ENCODE measurements around the gene SEMA3F. TPM values are rescaled to one million over a fixed set of nuclear protein-coding genes. Genes with fewer than 3 reads are reported as not detected.

Gene SEMA3F
- total RNA-seq, 1 experiment from 2014 or later: 34.0 TPM

DNA sequence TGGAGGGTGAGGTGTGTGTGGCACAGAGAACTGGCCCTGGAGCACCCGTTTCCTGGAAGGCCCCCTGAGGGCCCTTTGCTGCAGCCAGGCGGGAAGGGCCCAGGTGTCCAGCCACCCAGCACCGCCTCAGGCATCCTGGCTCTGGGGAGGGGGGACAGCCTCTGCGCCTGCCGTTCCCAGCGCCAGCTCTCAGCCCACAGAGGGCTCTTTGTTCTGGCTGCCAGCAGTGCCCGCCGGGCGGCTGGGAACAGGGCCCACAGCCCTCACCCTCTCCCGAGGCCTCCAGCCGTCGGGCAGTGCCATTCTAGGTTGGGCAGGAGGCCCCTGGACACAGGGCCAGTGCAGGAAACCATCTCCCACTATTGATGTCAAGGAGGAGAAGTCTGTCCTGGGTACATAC lies 58.2 kb downstream of the SEMA3F start:
- intact Hi-C loops (cut with micrococcal nuclease; ENCODE audit: unreplicated experiment): no loop called here
- H3F3A ChIP-seq (ENCODE audit: insufficient read depth, low read depth): no peaks in the 10 kb centered on the region
- no peaks in the 10 kb centered on the region for H3K79me2 ChIP-seq (ENCODE audit: low read depth)
- no peak overlapping the region for H3K4me2 ChIP-seq
- no peak for DNase-seq
- no peaks in the 10 kb centered on the region for H3K9me2 ChIP-seq (ENCODE audit: insufficient read depth)
- CTCF ChIA-PET: interaction anchor here (0.6 kb wide), 1 partner anchor 860 kb away, joined by 7 read pairs; no protein-coding TSS in a partner anchor
- no peaks in the 10 kb centered on the region for H3K36me3 ChIP-seq (ENCODE audit: low read depth)
- H3K27ac ChIP-seq: no peak overlapping the region
- H4K20me1 ChIP-seq (ENCODE audit: insufficient read depth): no peaks in the 10 kb centered on the region
- H3K4me3 ChIP-seq: no peak overlapping the region
- no TSS peak for BruUV-seq (replicated peaks)
- TF ChIP-seq, protein P1, sequence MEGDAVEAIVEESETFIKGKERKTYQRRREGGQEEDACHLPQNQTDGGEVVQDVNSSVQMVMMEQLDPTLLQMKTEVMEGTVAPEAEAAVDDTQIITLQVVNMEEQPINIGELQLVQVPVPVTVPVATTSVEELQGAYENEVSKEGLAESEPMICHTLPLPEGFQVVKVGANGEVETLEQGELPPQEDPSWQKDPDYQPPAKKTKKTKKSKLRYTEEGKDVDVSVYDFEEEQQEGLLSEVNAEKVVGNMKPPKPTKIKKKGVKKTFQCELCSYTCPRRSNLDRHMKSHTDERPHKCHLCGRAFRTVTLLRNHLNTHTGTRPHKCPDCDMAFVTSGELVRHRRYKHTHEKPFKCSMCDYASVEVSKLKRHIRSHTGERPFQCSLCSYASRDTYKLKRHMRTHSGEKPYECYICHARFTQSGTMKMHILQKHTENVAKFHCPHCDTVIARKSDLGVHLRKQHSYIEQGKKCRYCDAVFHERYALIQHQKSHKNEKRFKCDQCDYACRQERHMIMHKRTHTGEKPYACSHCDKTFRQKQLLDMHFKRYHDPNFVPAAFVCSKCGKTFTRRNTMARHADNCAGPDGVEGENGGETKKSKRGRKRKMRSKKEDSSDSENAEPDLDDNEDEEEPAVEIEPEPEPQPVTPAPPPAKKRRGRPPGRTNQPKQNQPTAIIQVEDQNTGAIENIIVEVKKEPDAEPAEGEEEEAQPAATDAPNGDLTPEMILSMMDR (conservative IDR thresholded peaks at IDR 0.05): no peak
- TF ChIP-seq EZH2 (IDR thresholded peaks at IDR 0.05; ENCODE audit: low read depth): no peak
- H3K27me3 ChIP-seq (ENCODE audit: insufficient read depth, low read depth): no peaks in the 10 kb centered on the region
- no peaks in the 10 kb centered on the region for H3K9me3 ChIP-seq (ENCODE audit: insufficient read depth, low read depth)
- H2AFZ ChIP-seq: no peak overlapping the region
- POLR2A ChIA-PET (ENCODE audit: unreplicated experiment): no interaction called here
- H3K4me1 ChIP-seq (replicated peaks; ENCODE audit: insufficient read depth): no peaks in the 10 kb centered on the region; the same call in 1 of the 2 replicates

DNA sequence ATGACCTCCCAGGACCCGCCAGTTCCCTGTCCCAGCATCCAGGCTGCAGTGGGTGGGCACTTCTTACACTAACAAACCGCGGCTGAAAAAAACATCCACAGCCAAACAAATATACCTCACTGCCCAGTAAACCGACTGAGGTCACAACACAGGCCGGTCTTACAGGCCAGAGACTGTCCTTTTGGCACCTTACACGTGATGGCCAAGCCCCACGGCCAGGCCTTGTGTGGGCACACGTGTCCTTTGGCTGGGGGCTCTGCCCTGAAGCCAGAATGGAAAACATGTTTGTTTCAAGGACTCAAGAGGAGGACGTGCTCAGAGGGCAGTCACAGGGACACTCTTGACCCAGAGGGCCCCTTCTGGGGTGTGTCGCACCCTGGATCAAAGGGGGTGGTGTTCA lies 59.7 kb downstream of the SEMA3F start:
- Histone ChIP-seq H3K9me2 (ENCODE audit: insufficient read depth) (no peaks in the 10 kb centered on the region), H3K36me3 (ENCODE audit: low read depth) (no peaks in the 10 kb centered on the region), H3K9me3 (ENCODE audit: insufficient read depth, low read depth) (no peaks in the 10 kb centered on the region), H3K27ac (no peak overlapping the region), H3F3A (ENCODE audit: insufficient read depth, low read depth) (no peaks in the 10 kb centered on the region), H3K4me2 (no peak overlapping the region), H3K4me1 (replicated peaks; ENCODE audit: insufficient read depth) (no peaks in the 10 kb centered on the region; the same call in 1 of the 2 replicates), H4K20me1 (ENCODE audit: insufficient read depth) (no peaks in the 10 kb centered on the region), H2AFZ (no peak overlapping the region), H3K79me2 (ENCODE audit: low read depth) (no peaks in the 10 kb centered on the region), H3K4me3 (no peak overlapping the region), H3K27me3 (ENCODE audit: insufficient read depth, low read depth) (no peaks in the 10 kb centered on the region)
- ChIA-PET POLR2A (ENCODE audit: unreplicated experiment) (no interaction called here), CTCF (no interaction called here)
- intact Hi-C loops (cut with micrococcal nuclease; ENCODE audit: unreplicated experiment): no loop called here
- DNase-seq: no peak
- TF ChIP-seq, protein P1 (conservative IDR thresholded peaks at IDR 0.05): no peak
- TF ChIP-seq EZH2 (IDR thresholded peaks at IDR 0.05; ENCODE audit: low read depth): no peak
- BruUV-seq (replicated peaks): no TSS peak

DNA sequence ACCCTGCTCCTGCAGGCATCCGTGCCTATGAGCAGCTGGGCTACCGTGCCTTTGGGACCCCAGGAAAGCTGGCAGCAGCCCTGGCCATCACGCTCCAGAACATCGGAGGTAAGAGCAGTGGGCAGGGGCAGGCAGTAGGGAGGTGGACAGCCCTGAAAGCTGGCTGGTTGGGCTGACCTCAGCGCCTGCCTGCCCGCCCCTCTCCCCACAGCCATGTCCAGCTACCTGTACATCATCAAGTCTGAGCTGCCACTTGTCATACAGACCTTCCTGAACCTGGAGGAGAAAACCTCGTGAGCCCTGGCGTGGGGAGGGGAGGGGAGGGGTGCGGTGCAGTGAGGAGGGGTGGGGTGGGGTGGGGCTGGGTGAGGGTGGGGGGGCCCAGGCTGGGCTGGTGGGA lies 60.4 kb downstream of the SEMA3F start:
- CTCF ChIA-PET: no interaction called here
- Histone ChIP-seq H4K20me1 (ENCODE audit: insufficient read depth) (no peaks in the 10 kb centered on the region), H3K27ac (no peak overlapping the region), H3F3A (ENCODE audit: insufficient read depth, low read depth) (no peaks in the 10 kb centered on the region), H3K4me1 (replicated peaks; ENCODE audit: insufficient read depth) (no peaks in the 10 kb centered on the region; the same call in 1 of the 2 replicates), H3K36me3 (ENCODE audit: low read depth) (no peaks in the 10 kb centered on the region), H3K4me3 (no peak overlapping the region), H3K27me3 (ENCODE audit: insufficient read depth, low read depth) (no peaks in the 10 kb centered on the region), H3K4me2 (no peak overlapping the region), H2AFZ (no peak overlapping the region), H3K9me3 (ENCODE audit: insufficient read depth, low read depth) (no peaks in the 10 kb centered on the region), H3K79me2 (ENCODE audit: low read depth) (no peaks in the 10 kb centered on the region), H3K9me2 (ENCODE audit: insufficient read depth) (no peaks in the 10 kb centered on the region)
- no TSS peak for BruUV-seq (replicated peaks)
- TF ChIP-seq, protein P1 (conservative IDR thresholded peaks at IDR 0.05): no peak
- no peak for TF ChIP-seq EZH2 (IDR thresholded peaks at IDR 0.05; ENCODE audit: low read depth)
- no peak for DNase-seq
- POLR2A ChIA-PET (ENCODE audit: unreplicated experiment): no interaction called here
- intact Hi-C loops (cut with micrococcal nuclease; ENCODE audit: unreplicated experiment): no loop called here

All from PC-9 (cell line).